Measurements from ENCODE around the gene POU2F1. TPM values are rescaled to one million over a fixed set of nuclear protein-coding genes. Genes with fewer than 3 reads are reported as not detected.

The POU2F1 gene
- total RNA-seq, 1 donor from 2014 or later: 68.0 TPM

DNA sequence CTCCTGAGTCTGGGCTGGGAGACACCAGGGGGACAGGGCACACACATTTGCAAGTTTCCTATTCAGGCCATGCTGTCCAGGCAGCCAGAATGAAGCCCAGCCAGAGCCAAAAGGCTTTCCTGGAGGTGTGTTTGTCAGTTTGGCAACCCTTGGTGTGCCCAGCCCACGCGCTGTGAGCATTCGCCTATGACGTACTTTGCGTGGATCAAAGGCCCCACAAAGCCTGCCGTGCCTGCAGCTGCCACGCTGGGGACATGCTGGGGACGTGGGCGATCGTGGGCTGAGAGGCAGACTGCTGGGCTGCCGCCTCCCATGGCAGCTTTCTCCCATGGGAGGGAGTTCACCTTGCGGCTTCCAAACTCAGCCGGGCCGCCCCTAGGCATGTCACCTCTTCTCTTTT is 240.2 kb downstream of the POU2F1 start:
- Mint-ChIP-seq H3K27me3 (ENCODE audit: insufficient read depth, low read depth) (peaks cover 12% of the 10 kb centered on the region), H3K27ac (no peak overlapping the region), H3K4me1 (peaks cover 41% of the 10 kb centered on the region)

GRCh38 chr1:167462341-167462740 is 241.7 kb downstream of the POU2F1 start:
- Histone ChIP-seq H3K79me2 (ENCODE audit: low read depth) (no peaks in the 10 kb centered on the region), H3K4me3 (no peak overlapping the region), H2AFZ (replicated peaks) (no peak overlapping the region), H3K9me3 (ENCODE audit: low read depth) (no peaks in the 10 kb centered on the region), H3K36me3 (no peaks in the 10 kb centered on the region), H3F3A (ENCODE audit: low read depth) (peaks cover 33% of the 10 kb centered on the region), H3K27me3 (peaks cover 9% of the 10 kb centered on the region), H3K4me1 (peaks cover 35% of the 10 kb centered on the region), H3K4me2 (no peak overlapping the region), H4K20me1 (ENCODE audit: low read depth) (no peaks in the 10 kb centered on the region), H3K9ac (no peak overlapping the region), H3K27ac (no peak overlapping the region)
- no peak for DNase-seq (ENCODE audit: low spot score)
- Mint-ChIP-seq H3K36me3 (no peaks in the 10 kb centered on the region), H3K9me3 (no peaks in the 10 kb centered on the region), H3K4me1 (peaks cover 37% of the 10 kb centered on the region), H3K27me3 (ENCODE audit: insufficient read depth, low read depth) (peaks cover 7% of the 10 kb centered on the region), H3K27ac (peak overlapping the region; percentile 3), H3K4me3 (no peak overlapping the region)
- TF ChIP-seq, protein P1, sequence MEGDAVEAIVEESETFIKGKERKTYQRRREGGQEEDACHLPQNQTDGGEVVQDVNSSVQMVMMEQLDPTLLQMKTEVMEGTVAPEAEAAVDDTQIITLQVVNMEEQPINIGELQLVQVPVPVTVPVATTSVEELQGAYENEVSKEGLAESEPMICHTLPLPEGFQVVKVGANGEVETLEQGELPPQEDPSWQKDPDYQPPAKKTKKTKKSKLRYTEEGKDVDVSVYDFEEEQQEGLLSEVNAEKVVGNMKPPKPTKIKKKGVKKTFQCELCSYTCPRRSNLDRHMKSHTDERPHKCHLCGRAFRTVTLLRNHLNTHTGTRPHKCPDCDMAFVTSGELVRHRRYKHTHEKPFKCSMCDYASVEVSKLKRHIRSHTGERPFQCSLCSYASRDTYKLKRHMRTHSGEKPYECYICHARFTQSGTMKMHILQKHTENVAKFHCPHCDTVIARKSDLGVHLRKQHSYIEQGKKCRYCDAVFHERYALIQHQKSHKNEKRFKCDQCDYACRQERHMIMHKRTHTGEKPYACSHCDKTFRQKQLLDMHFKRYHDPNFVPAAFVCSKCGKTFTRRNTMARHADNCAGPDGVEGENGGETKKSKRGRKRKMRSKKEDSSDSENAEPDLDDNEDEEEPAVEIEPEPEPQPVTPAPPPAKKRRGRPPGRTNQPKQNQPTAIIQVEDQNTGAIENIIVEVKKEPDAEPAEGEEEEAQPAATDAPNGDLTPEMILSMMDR (IDR thresholded peaks at IDR 0.05): no peak
- no peak for TF ChIP-seq EZH2 (IDR thresholded peaks at IDR 0.05)

More for the DNA sequence above, 240.2 kb downstream of the POU2F1 start:
- Histone ChIP-seq H3F3A (ENCODE audit: low read depth) (peaks cover 39% of the 10 kb centered on the region), H3K9me3 (ENCODE audit: low read depth) (no peaks in the 10 kb centered on the region), H3K4me1 (peaks cover 31% of the 10 kb centered on the region), H3K9ac (no peak overlapping the region), H3K4me2 (no peak overlapping the region), H3K4me3 (no peak overlapping the region), H3K27ac (no peak overlapping the region), H2AFZ (replicated peaks) (no peak overlapping the region), H3K36me3 (no peaks in the 10 kb centered on the region), H4K20me1 (ENCODE audit: low read depth) (no peaks in the 10 kb centered on the region), H3K79me2 (ENCODE audit: low read depth) (no peaks in the 10 kb centered on the region), H3K27me3 (peaks cover 24% of the 10 kb centered on the region)
- Mint-ChIP-seq H3K4me3 (no peak overlapping the region), H3K9me3 (no peaks in the 10 kb centered on the region), H3K36me3 (no peaks in the 10 kb centered on the region)
- DNase-seq (ENCODE audit: low spot score): no peak
- no peak for TF ChIP-seq EZH2 (IDR thresholded peaks at IDR 0.05)
- TF ChIP-seq EZH2phosphoT487 (IDR thresholded peaks at IDR 0.05): no peak
- TF ChIP-seq, protein P1 (IDR thresholded peaks at IDR 0.05): no peak

GRCh38 chr1:167463080-167463479 is 242.4 kb downstream of the POU2F1 start:
- Mint-ChIP-seq H3K9me3 (no peaks in the 10 kb centered on the region), H3K4me3 (no peak overlapping the region), H3K27me3 (ENCODE audit: insufficient read depth, low read depth) (peaks cover 7% of the 10 kb centered on the region), H3K4me1 (peaks cover 44% of the 10 kb centered on the region), H3K36me3 (no peaks in the 10 kb centered on the region), H3K27ac (peak overlapping the region; percentile 3)
- Histone ChIP-seq H3K4me3 (no peak overlapping the region), H3K27me3 (peaks cover 2% of the 10 kb centered on the region), H4K20me1 (ENCODE audit: low read depth) (no peaks in the 10 kb centered on the region), H3K4me1 (peaks cover 43% of the 10 kb centered on the region), H3F3A (ENCODE audit: low read depth) (peaks cover 37% of the 10 kb centered on the region), H3K9ac (no peak overlapping the region), H3K36me3 (no peaks in the 10 kb centered on the region), H2AFZ (replicated peaks) (no peak overlapping the region), H3K79me2 (ENCODE audit: low read depth) (no peaks in the 10 kb centered on the region), H3K27ac (no peak overlapping the region), H3K9me3 (ENCODE audit: low read depth) (no peaks in the 10 kb centered on the region), H3K4me2 (peak overlapping the region; percentile 46)
- TF ChIP-seq EZH2 (IDR thresholded peaks at IDR 0.05) (no peak), EZH2phosphoT487 (IDR thresholded peaks at IDR 0.05) (no peak)
- TF ChIP-seq, protein P1 (IDR thresholded peaks at IDR 0.05): no peak
- DNase-seq (ENCODE audit: low spot score): peak; percentile 39

Measured in neural progenitor cell (in vitro differentiated cells).